GOT3 (cell line): ENCODE results near the gene PIP5K1B.
A peak's percentile ranks its signal among the peaks of the same experiment; 100 is the strongest.
"Not testable (repeated sequence)": the region's sequence is repeated elsewhere in the genome, so short reads cannot be mapped to it uniquely, and the experiment has no call there.

ENCODE experiments used
- DNase-seq: peaks from one replicate; lab custom pipeline; 2025; ENCODE audit warnings: mixed read lengths; lab: John Stamatoyannopoulos, UW

The PIP5K1B gene

DNA sequence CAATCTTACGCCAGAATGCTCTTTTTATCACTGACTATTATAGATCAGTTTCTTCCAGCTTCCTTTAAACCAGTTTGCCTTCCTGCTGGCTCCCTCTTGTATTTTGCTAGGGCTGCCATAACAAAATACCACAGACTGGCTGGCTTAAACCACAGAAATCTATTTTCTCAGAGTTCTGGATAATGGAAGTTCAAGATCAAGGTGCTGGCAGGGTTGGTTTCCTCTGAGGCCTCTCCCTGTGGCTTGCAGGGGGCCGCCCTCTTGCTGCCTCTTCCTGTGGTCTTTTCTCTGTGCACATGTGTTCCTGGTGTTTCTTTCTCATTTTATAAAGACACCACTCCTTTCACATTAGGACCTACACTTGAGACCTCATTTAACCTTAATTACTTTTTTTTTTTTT, 323.7 kb downstream of the PIP5K1B start:
- DNase-seq = no peak

GRCh38 chr9:69029535-69029934, 324.5 kb downstream of the PIP5K1B start:
- DNase-seq = no peak

GRCh38 chr9:69030851-69031645, 326.0 kb downstream of the PIP5K1B start:
- DNase-seq = no peak

- DNase-seq = no peak
Measured at GRCh38 chr9:69034071-69034470, 329.0 kb downstream of the PIP5K1B start.

DNA sequence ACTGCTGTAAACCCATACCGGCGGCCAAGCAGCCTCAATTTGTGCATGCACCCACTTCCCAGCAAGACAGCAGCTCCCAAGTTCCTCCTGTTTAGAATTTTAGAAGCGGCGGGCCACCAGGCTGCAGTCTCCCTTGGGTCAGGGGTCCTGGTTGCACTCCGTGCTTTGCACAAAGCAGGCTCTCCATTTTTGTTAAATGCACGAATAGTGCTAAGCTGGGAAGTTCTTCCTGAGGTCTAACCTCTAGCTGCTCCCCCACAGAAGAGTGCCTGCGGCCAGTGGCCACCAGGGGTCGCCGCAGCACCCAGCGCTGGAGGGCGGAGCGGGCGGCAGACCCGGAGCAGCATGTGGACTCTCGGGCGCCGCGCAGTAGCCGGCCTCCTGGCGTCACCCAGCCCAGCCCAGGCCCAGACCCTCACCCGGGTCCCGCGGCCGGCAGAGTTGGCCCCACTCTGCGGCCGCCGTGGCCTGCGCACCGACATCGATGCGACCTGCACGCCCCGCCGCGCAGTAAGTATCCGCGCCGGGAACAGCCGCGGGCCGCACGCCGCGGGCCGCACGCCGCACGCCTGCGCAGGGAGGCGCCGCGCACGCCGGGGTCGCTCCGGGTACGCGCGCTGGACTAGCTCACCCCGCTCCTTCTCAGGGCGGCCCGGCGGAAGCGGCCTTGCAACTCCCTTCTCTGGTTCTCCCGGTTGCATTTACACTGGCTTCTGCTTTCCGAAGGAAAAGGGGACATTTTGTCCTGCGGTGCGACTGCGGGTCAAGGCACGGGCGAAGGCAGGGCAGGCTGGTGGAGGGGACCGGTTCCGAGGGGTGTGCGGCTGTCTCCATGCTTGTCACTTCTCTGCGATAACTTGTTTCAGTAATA, 330.6 kb downstream of the PIP5K1B start, which contains the start of gene FXN:
Gene FXN, plus strand, starts transcription at position 315 of the 871 bp plus-strand sequence. Its CDS starts 31 bp downstream, at position 346.
- DNase-seq = peak; percentile 19

DNA sequence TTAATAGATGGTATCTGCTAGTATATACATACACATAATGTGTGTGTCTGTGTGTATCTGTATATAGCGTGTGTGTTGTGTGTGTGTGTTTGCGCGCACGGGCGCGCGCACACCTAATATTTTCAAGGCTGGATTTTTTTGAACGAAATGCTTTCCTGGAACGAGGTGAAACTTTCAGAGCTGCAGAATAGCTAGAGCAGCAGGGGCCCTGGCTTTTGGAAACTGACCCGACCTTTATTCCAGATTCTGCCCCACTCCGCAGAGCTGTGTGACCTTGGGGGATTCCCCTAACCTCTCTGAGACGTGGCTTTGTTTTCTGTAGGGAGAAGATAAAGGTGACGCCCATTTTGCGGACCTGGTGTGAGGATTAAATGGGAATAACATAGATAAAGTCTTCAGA, 331.3 kb downstream of the PIP5K1B start:
- no peak for DNase-seq

- no peak for DNase-seq
Measured at GRCh38 chr9:69036799-69037198, 331.8 kb downstream of the PIP5K1B start.

- DNase-seq = no peak
Measured at GRCh38 chr9:69040646-69041045, 335.6 kb downstream of the PIP5K1B start.

GRCh38 chr9:69044240-69045219, 339.5 kb downstream of the PIP5K1B start:
- DNase-seq = no peak

GRCh38 chr9:69045821-69046220, 340.8 kb downstream of the PIP5K1B start:
- no peak for DNase-seq

DNA sequence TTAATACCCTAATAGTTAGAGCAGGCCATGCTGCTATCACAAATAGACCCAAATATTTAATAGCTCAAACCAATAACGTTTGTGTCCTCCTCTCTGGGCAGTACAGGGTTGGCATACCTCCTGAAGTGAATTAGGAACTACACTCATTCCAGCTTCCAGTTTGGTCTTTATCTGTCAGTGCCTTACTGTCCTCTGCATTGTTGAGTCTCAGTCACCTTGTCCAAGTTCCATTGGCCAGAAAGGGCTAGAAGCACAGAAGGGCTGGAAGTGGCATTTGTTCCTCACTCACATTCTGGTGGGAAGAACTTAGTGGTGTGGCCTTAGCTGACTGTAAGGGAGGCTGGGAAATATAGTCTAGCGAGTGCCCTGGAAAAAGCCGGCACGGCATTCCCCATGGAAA, 341.7 kb downstream of the PIP5K1B start:
- no peak for DNase-seq

DNA sequence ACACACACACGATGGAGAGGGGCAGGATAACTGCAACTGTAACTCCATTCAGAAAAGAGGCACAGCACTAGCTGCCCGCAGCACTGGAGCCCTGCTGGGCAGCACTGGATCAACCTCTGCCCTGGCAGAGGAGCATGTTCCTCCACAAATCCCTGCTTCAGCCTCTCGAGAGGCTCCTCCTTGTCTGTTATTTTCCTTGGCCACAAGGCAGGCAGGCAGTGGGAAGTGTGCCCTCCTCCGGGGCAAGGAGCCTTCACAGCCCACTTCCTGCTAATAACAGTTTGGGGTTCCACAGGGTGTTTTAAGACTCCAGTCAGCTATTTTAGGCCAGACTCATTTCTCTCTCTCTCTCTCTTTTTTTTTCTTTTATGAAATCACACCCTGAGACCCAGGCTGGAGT, 342.3 kb downstream of the PIP5K1B start:
- no peak for DNase-seq

- no peak for DNase-seq
Measured at GRCh38 chr9:69049094-69049493, 344.1 kb downstream of the PIP5K1B start.

DNA sequence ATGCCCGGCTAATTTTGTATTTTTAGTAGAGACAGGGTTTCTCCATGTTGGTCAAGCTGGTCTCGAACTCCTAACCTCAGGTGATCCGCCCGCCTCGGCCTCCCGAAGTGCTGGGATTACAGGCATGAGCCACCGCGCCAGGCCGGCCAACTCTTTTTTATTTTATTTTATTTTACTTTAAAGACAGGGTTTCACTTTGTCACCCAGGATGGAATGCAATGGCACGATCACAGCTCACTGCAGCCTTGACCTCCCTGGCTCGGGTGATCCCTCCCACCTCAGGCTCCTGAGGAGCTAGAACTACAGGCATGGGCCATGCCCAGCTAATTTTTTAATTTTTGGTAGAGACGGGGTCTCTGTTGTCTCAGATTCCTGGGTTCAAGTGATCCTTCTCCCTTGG, 345.9 kb downstream of the PIP5K1B start:
- DNase-seq = not testable (repeated sequence)

- no peak for DNase-seq
Measured at GRCh38 chr9:69054989-69055388, 349.9 kb downstream of the PIP5K1B start.

- no peak for DNase-seq
Measured at GRCh38 chr9:69056191-69056815, 351.3 kb downstream of the PIP5K1B start.

GRCh38 chr9:69058101-69058500, 353.1 kb downstream of the PIP5K1B start:
- DNase-seq = no peak
